SU-DHL-6 (cell line): ENCODE measurements around the gene RNASE9.

ENCODE experiments used
- H2AFZ ChIP-seq: fragments of 200-600 bp; sonication (generic); 2 replicates; pipeline ENCODE4 v1.6.1; 2014; ENCODE audit warnings: low read depth, mild to moderate bottlenecking, moderate library complexity, mixed read lengths, antibody characterized with exemption, low read length; ENCODE audit not compliant: severe bottlenecking
- H3F3A ChIP-seq: fragments of 200-600 bp; shearing (Covaris generic); 2 replicates; pipeline ENCODE4 v1.6.0; 2016; ENCODE audit warnings: antibody characterized with exemption, mild to moderate bottlenecking; ENCODE audit not compliant: insufficient read depth
- H3K27ac ChIP-seq: fragments of 200-600 bp; sonication (generic); 2 replicates; pipeline ENCODE4 v1.5.1; 2016; ENCODE audit warnings: low read depth, mild to moderate bottlenecking, low read length, moderate library complexity, mixed read lengths
- H3K27me3 ChIP-seq: fragments of 200-600 bp; sonication (generic), shearing (Covaris generic); 2 replicates; pipeline ENCODE4 v1.6.0; 2014; ENCODE audit warnings: mild to moderate bottlenecking, low read length
- H3K36me3 ChIP-seq: fragments of 200-600 bp; sonication (generic); 2 replicates; pipeline ENCODE4 v1.6.1; 2014; ENCODE audit warnings: mild to moderate bottlenecking, low read length, mixed read lengths
- H3K4me2 ChIP-seq: fragments of 300-600, 200-600 bp; shearing (Covaris generic), sonication (generic); 2 replicates; pipeline ENCODE4 v1.6.0; 2014; ENCODE audit warnings: low read length, low read depth, mild to moderate bottlenecking; ENCODE audit not compliant: poor library complexity, severe bottlenecking
- H3K4me3 ChIP-seq: fragments of 200-600 bp; sonication (generic); 2 replicates; pipeline ENCODE4 v1.5.1; 2014; ENCODE audit warnings: antibody characterized with exemption, low read length, mild to moderate bottlenecking, mixed read lengths; ENCODE audit not compliant: insufficient read depth, poor library complexity, severe bottlenecking
- H3K79me2 ChIP-seq: fragments of 200-600 bp; sonication (generic); 2 replicates; pipeline ENCODE4 v1.6.1; 2014; ENCODE audit warnings: mild to moderate bottlenecking, low read length, moderate library complexity; ENCODE audit not compliant: insufficient read depth
- H3K9ac ChIP-seq: fragments of 200-600 bp; sonication (generic); 2 replicates; pipeline ENCODE4 v1.7.0; 2014; ENCODE audit warnings: mild to moderate bottlenecking, low read length
- H3K9me2 ChIP-seq: fragments of 200-600 bp; sonication (generic); replicated peaks from 2 replicates; pipeline ENCODE4 v1.6.1; 2014; ENCODE audit warnings: low read length; ENCODE audit not compliant: insufficient read depth
- H3K9me3 ChIP-seq: fragments of 200-600 bp; sonication (generic); 2 replicates; pipeline ENCODE4 v1.6.1; 2014; ENCODE audit warnings: low read length, mixed read lengths; ENCODE audit not compliant: insufficient read depth
- H4K20me1 ChIP-seq: fragments of 200-600 bp; sonication (generic); 2 replicates; pipeline ENCODE4 v1.6.1; 2014; ENCODE audit warnings: low read depth, mild to moderate bottlenecking, antibody characterized with exemption, low read length, moderate library complexity, mixed read lengths
- EZH2phosphoT487 ChIP-seq: fragments of 200-600 bp; sonication (generic), shearing (Covaris generic); conservative IDR thresholded peaks from 2 replicates; pipeline ENCODE4 v1.6.1; 2018; ENCODE audit warnings: mild to moderate bottlenecking, antibody characterized with exemption, low read length, moderate library complexity, mixed read lengths
- TF ChIP-seq, protein P1 (sequence below): fragments of 200-600 bp; sonication (generic); IDR thresholded peaks from one replicate; pipeline ENCODE4 v1.5.1; 2017; ENCODE audit warnings: antibody characterized with exemption, mild to moderate bottlenecking, low read length, moderate library complexity; ENCODE audit not compliant: insufficient read depth, poor library complexity, severe bottlenecking

Gene RNASE9

DNA sequence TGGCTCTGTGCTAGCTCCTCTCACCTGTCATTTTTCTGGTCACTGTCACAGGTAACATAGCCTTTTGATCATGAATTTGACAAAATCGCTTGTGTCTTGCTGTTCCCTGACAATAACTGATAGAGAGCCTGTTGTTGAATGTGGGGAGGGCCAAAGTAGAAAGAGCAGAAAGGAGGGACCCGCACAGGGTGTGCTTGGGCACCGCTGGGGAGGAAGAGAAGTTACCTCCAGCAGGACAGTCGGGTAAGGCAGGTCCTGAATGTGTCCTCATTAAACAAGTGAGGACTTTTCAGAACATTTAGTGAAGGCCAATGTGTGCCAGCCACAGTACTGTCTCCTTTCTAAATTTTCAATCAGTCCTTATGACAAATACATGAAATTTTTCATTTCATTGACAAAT is 30.4 kb upstream of the RNASE9 start, which contains the start of gene RNASE12:
Gene RNASE12, minus strand, starts transcription at position 142 of the 400 bp plus-strand sequence. CDS start 653 bp downstream, outside the sequence.
- Histone ChIP-seq H3K4me2 (no peak within 1 kb of the TSS), H3K27ac (no peak within 1 kb of the TSS), H2AFZ (no peak within 1 kb of the TSS)

DNA sequence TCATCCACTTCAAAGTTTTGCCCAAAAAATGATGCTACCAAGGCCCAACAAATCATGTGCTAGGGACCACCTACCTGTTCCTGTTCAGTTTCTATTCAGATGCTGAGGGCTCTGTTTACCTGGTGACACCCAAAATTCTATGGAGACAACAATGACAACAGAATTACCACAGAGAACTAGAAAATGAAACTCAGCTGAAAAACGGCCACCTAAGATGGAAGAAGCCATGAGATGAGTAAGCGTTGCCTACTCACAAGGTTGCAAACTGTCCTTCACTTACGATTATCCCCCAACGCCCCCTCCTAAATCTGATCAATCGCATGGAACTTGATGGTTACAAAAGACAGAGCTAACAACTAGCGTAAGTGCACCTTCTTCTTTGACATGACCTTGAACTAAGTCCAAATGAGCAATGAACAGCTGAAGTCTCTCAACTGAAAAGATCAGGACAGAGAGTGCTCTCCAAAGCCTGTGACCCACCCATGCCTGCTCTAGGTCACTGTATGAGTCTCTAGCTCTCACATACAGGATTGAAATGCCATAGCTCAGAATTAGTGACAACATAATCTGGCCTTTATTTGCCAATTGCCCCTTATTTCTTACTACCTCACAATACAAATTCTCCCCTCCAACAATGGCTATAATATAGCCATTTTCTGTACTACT is 26.8 kb upstream of the RNASE9 start, which contains the start of gene RNASE11:
Gene RNASE11, minus strand, starts transcription at position 513 of the 666 bp plus-strand sequence.
- Histone ChIP-seq H3K9me3 (no peaks in the 10 kb centered on the region), H3K4me2 (no peak within 1 kb of the TSS), H2AFZ (no peak within 1 kb of the TSS), H3K4me3 (no peak within 1 kb of the TSS), H3K27me3 (no peaks in the 10 kb centered on the region), H3K9me2 (no peaks in the 10 kb centered on the region), H3K79me2 (no peaks in the 10 kb centered on the region), H3F3A (no peaks in the 10 kb centered on the region), H4K20me1 (no peaks in the 10 kb centered on the region), H3K27ac (no peak within 1 kb of the TSS), H3K9ac (no peak within 1 kb of the TSS), H3K36me3 (no peaks in the 10 kb centered on the region)
- TF ChIP-seq EZH2phosphoT487 = no peak
- TF ChIP-seq, protein P1, sequence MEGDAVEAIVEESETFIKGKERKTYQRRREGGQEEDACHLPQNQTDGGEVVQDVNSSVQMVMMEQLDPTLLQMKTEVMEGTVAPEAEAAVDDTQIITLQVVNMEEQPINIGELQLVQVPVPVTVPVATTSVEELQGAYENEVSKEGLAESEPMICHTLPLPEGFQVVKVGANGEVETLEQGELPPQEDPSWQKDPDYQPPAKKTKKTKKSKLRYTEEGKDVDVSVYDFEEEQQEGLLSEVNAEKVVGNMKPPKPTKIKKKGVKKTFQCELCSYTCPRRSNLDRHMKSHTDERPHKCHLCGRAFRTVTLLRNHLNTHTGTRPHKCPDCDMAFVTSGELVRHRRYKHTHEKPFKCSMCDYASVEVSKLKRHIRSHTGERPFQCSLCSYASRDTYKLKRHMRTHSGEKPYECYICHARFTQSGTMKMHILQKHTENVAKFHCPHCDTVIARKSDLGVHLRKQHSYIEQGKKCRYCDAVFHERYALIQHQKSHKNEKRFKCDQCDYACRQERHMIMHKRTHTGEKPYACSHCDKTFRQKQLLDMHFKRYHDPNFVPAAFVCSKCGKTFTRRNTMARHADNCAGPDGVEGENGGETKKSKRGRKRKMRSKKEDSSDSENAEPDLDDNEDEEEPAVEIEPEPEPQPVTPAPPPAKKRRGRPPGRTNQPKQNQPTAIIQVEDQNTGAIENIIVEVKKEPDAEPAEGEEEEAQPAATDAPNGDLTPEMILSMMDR = no peak

More for the DNA sequence above, 30.4 kb upstream of the RNASE9 start, which contains the start of gene RNASE12:
- no peaks in the 10 kb centered on the region for H4K20me1 ChIP-seq
- H3K79me2 ChIP-seq = no peaks in the 10 kb centered on the region
- H3K9me3 ChIP-seq = no peaks in the 10 kb centered on the region
- H3K9ac ChIP-seq = no peak within 1 kb of the TSS
- H3K9me2 ChIP-seq = no peaks in the 10 kb centered on the region
- no peaks in the 10 kb centered on the region for H3F3A ChIP-seq
- no peak within 1 kb of the TSS for H3K4me3 ChIP-seq
- TF ChIP-seq, protein P1 = no peak
- TF ChIP-seq EZH2phosphoT487 = no peak
- H3K27me3 ChIP-seq = no peaks in the 10 kb centered on the region
- no peaks in the 10 kb centered on the region for H3K36me3 ChIP-seq

DNA sequence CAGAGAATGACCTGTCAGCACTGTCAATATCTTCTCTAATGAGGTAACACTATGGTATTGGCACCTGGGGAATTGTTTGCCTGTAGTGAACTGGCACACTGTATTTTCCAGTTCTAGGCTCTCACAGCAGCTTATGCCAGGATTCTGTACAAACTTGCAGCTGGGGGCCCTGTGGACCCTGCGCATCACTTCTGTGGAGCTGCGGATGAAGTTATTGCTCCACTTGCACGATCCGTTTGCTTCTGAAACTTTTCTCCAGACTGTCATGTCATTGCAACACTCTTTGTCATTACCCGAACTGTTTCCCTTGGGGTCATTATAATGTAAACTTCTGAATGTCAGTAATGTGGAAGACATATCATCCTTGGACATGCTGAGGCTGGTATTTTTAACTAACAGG is 23.1 kb upstream of the RNASE9 start:
- no peaks in the 10 kb centered on the region for H4K20me1 ChIP-seq
- H3K4me2 ChIP-seq = no peak overlapping the region
- no peaks in the 10 kb centered on the region for H3K27me3 ChIP-seq
- no peak overlapping the region for H3K9ac ChIP-seq
- no peaks in the 10 kb centered on the region for H3F3A ChIP-seq
- H3K9me2 ChIP-seq = no peaks in the 10 kb centered on the region
- no peaks in the 10 kb centered on the region for H3K36me3 ChIP-seq
- TF ChIP-seq EZH2phosphoT487 = no peak
- TF ChIP-seq, protein P1 = no peak
- no peak overlapping the region for H3K27ac ChIP-seq
- no peaks in the 10 kb centered on the region for H3K79me2 ChIP-seq
- no peak overlapping the region for H2AFZ ChIP-seq
- no peaks in the 10 kb centered on the region for H3K9me3 ChIP-seq
- no peak overlapping the region for H3K4me3 ChIP-seq
